ENCODE results near the gene NMBR.
"Not testable (repeated sequence)": the region's sequence is repeated elsewhere in the genome, so short reads cannot be mapped to it uniquely, and the experiment has no call there.

Gene NMBR

GRCh38 chr6:142146828-142147662 lies at the start of gene NMBR, which contains the start of gene VTA1:
TSS of gene NMBR (minus strand) at chr6:142147122. CDS start at chr6:142088658, 58,464 bp downstream.
TSS of gene VTA1 (plus strand) at chr6:142147263. CDS start at chr6:142147288, 25 bp downstream.
- DNase-seq (ENCODE audit: low spot score): peak; percentile 99

GRCh38 chr6:142195862-142196541 lies 49.1 kb upstream of the NMBR start:
- DNase-seq (ENCODE audit: low spot score): no peak

GRCh38 chr6:142193621-142194020 lies 46.7 kb upstream of the NMBR start:
- DNase-seq (ENCODE audit: low spot score): no peak

GRCh38 chr6:142192343-142192742 lies 45.4 kb upstream of the NMBR start:
- DNase-seq (ENCODE audit: low spot score): no peak

- no peak for DNase-seq (ENCODE audit: low spot score)
Measured at GRCh38 chr6:142189057-142189456, 42.1 kb upstream of the NMBR start.

GRCh38 chr6:142188341-142188740 lies 41.4 kb upstream of the NMBR start:
- DNase-seq (ENCODE audit: low spot score): not testable (repeated sequence)

- DNase-seq (ENCODE audit: low spot score): peak; percentile 49
Measured at GRCh38 chr6:142187209-142187608, 40.3 kb upstream of the NMBR start.

- DNase-seq (ENCODE audit: low spot score): no peak
Measured at GRCh38 chr6:142185641-142186040, 38.7 kb upstream of the NMBR start.

GRCh38 chr6:142184307-142184706 lies 37.4 kb upstream of the NMBR start:
- DNase-seq (ENCODE audit: low spot score): no peak

- DNase-seq (ENCODE audit: low spot score): no peak
Measured at GRCh38 chr6:142183351-142183750, 36.4 kb upstream of the NMBR start.

- DNase-seq (ENCODE audit: low spot score): no peak
Measured at GRCh38 chr6:142182004-142182403, 35.1 kb upstream of the NMBR start.

GRCh38 chr6:142178129-142178528 lies 31.2 kb upstream of the NMBR start:
- DNase-seq (ENCODE audit: low spot score): no peak

GRCh38 chr6:142174703-142175102 lies 27.8 kb upstream of the NMBR start:
- DNase-seq (ENCODE audit: low spot score): no peak

- no peak for DNase-seq (ENCODE audit: low spot score)
Measured at GRCh38 chr6:142173980-142174379, 27.1 kb upstream of the NMBR start.

- no peak for DNase-seq (ENCODE audit: low spot score)
Measured at GRCh38 chr6:142172758-142173157, 25.8 kb upstream of the NMBR start.

GRCh38 chr6:142171351-142171750 lies 24.4 kb upstream of the NMBR start:
- no peak for DNase-seq (ENCODE audit: low spot score)

- no peak for DNase-seq (ENCODE audit: low spot score)
Measured at GRCh38 chr6:142167486-142167885, 20.6 kb upstream of the NMBR start.

- DNase-seq (ENCODE audit: low spot score): no peak
Measured at GRCh38 chr6:142167071-142167470, 20.1 kb upstream of the NMBR start.

GRCh38 chr6:142165227-142165626 lies 18.3 kb upstream of the NMBR start:
- no peak for DNase-seq (ENCODE audit: low spot score)

GRCh38 chr6:142162780-142163179 lies 15.9 kb upstream of the NMBR start:
- DNase-seq (ENCODE audit: low spot score): no peak

- not testable (repeated sequence) for DNase-seq (ENCODE audit: low spot score)
Measured at GRCh38 chr6:142156758-142157068, 9.8 kb upstream of the NMBR start.

- DNase-seq (ENCODE audit: low spot score): peak; percentile 48
Measured at GRCh38 chr6:142155895-142156757, 9.2 kb upstream of the NMBR start.

GRCh38 chr6:142155091-142155490 lies 8.2 kb upstream of the NMBR start:
- DNase-seq (ENCODE audit: low spot score): no peak

All from kidney capillary endothelial cell (primary cell).